Fibroblast of lung (primary cell): Measurements from ENCODE around the gene EGR2.

ENCODE experiments used
- CTCF ChIP-seq, 2 donors: IDR thresholded peaks in 1 of 2; conservative IDR thresholded peaks in 1 of 2; 1 replicate in 1 of 2; 2 replicates in 1 of 2; pipeline ENCODE4 v1.5.1; 2011 to 2012; ENCODE audit warnings: low read length in 2 of 2, control low read depth in 1 of 2, inconsistent platforms in 1 of 2, low read depth in 1 of 2, mild to moderate bottlenecking in 1 of 2
- EZH2 ChIP-seq: IDR thresholded peaks from 2 replicates; pipeline ENCODE4 v1.5.1; 2012; ENCODE audit warnings: low read length, control low read depth, mild to moderate bottlenecking; ENCODE audit errors: missing control alignments

DNA sequence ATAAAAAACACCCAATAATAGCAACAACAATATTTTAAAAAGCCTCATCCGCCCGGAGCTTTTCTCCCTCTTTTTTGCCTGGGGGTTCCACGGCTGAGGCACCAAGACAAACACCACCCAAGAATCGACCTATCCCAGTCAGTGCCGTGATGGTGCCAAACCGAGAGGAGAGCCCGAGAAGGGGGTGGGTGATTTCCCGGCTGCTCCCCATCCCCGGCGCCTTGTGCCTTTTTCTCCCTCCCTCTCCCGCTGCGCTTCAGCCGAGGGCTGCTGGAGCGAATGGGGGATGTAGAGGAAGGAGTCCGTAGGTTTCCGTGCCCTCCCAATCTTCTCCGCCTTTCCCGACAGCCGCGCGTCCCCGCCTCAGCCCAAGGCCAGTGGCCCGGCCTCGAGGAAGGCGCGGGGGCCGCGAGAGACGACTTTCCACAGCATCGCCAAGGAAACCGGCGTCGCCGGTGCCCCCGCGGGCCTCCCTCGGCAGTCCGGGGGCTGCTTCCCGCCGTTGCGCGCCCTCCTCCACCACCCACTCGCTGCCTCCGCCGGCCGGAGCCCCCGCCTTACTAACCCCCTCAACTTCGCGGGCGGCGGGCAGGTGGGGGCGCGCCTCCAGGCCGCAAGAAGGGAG lies 1.3 kb downstream of the EGR2 start:
- TF ChIP-seq CTCF (conservative IDR thresholded peaks at IDR 0.05 in 1 of 2, IDR thresholded peaks at IDR 0.05 in 1 of 2; ENCODE audit: low read depth in 1 of 2, low read length in 2 of 2) (no peak), EZH2 (peak; percentile 20)
